ENCODE measurements around the gene CCL1. TPM values are rescaled to one million over a fixed set of nuclear protein-coding genes. Genes with fewer than 3 reads are reported as not detected.

The CCL1 gene
- total and polyA plus RNA-seq, 2 experiments from 2014 or later = not detected

- Histone ChIP-seq H3K36me3 (no peaks in the 10 kb centered on the region), H3K9me3 (ENCODE audit: low read depth) (no peaks in the 10 kb centered on the region), H3K27ac (no peak overlapping the region), H3K4me1 (ENCODE audit: low read depth) (no peaks in the 10 kb centered on the region), H3K27me3 (no peaks in the 10 kb centered on the region), H3K4me3 (no peak overlapping the region)
- no peak for DNase-seq (ENCODE audit: low read depth in 1 of 2, low spot score in 1 of 2)
- no peak for TF ChIP-seq CTCF (IDR thresholded peaks at IDR 0.05; ENCODE audit: low read depth, low read length)
Measured at GRCh38 chr17:34377078-34377823, 14.2 kb upstream of the CCL1 start.

- DNase-seq (ENCODE audit: low read depth in 1 of 2, low spot score in 1 of 2) = no peak
- TF ChIP-seq CTCF (IDR thresholded peaks at IDR 0.05; ENCODE audit: low read depth, low read length) = no peak
Measured at GRCh38 chr17:34375426-34375997, 12.5 kb upstream of the CCL1 start.

GRCh38 chr17:34374457-34374856 lies 11.4 kb upstream of the CCL1 start:
- H3K4me3 ChIP-seq = no peak overlapping the region
- DNase-seq (ENCODE audit: low read depth in 1 of 2, low spot score in 1 of 2) = no peak
- no peaks in the 10 kb centered on the region for H3K9me3 ChIP-seq (ENCODE audit: low read depth)
- no peaks in the 10 kb centered on the region for H3K4me1 ChIP-seq (ENCODE audit: low read depth)
- H3K27ac ChIP-seq = no peak overlapping the region
- TF ChIP-seq CTCF (IDR thresholded peaks at IDR 0.05; ENCODE audit: low read depth, low read length) = no peak
- H3K27me3 ChIP-seq = no peaks in the 10 kb centered on the region
- no peaks in the 10 kb centered on the region for H3K36me3 ChIP-seq

More at GRCh38 chr17:34375426-34375997, 12.5 kb upstream of the CCL1 start:
- Histone ChIP-seq H3K27ac (no peak overlapping the region), H3K4me3 (no peak overlapping the region), H3K27me3 (no peaks in the 10 kb centered on the region), H3K9me3 (ENCODE audit: low read depth) (no peaks in the 10 kb centered on the region), H3K36me3 (no peaks in the 10 kb centered on the region), H3K4me1 (ENCODE audit: low read depth) (no peaks in the 10 kb centered on the region)

DNA sequence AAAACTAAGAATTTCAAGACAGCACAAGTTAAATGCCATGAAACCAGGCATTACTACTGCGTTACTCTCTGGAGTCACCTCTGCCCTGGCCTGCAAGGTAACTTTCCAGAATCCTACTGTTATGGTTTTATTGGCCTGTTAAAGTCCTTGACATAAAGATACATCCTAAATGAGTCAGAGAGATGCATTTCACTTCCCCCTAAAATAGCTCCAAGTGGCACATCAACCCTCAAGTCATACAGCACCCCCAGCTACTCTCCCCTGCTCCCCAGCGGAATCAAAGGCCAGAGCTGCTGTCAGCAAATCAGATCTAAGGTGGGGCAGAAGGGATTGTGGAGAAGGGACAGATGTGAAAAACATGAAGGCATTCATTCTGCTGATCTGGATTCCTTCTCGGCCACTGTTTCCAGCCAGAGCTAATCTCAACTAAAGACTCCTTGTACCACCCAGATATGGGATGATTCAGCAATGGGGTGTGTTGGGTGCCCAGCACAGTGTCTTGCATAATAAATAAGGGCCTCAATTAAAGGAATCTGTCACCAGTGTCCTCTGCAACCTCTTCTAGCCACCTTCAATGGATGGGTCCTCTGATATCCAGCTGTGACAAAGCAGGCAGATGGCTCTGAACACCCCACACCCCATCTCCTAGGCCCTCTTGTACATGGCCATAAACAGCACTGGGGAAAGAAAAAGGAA lies 8.5 kb upstream of the CCL1 start:
- Histone ChIP-seq H3K9me3 (ENCODE audit: low read depth) (no peaks in the 10 kb centered on the region), H3K36me3 (no peaks in the 10 kb centered on the region), H3K4me1 (ENCODE audit: low read depth) (no peaks in the 10 kb centered on the region), H3K27me3 (no peaks in the 10 kb centered on the region), H3K4me3 (no peak overlapping the region), H3K27ac (no peak overlapping the region)
- no peak for TF ChIP-seq CTCF (IDR thresholded peaks at IDR 0.05; ENCODE audit: low read depth, low read length)
- no peak for DNase-seq (ENCODE audit: low read depth in 1 of 2, low spot score in 1 of 2)

GRCh38 chr17:34370997-34371395 lies 8.0 kb upstream of the CCL1 start:
- H3K36me3 ChIP-seq = no peaks in the 10 kb centered on the region
- TF ChIP-seq CTCF (IDR thresholded peaks at IDR 0.05; ENCODE audit: low read depth, low read length) = no peak
- H3K27me3 ChIP-seq = no peaks in the 10 kb centered on the region
- no peak overlapping the region for H3K27ac ChIP-seq
- H3K4me1 ChIP-seq (ENCODE audit: low read depth) = no peaks in the 10 kb centered on the region
- no peaks in the 10 kb centered on the region for H3K9me3 ChIP-seq (ENCODE audit: low read depth)
- DNase-seq (ENCODE audit: low read depth in 1 of 2, low spot score in 1 of 2) = no peak
- H3K4me3 ChIP-seq = no peak overlapping the region
